Activated CD4-positive, alpha-beta T cell treated with anti-CD3 and anti-CD28 coated beads, Interleukin-2, amount 50 U/mL, for 1 hour (primary cell): ENCODE data around the gene CD48.

Experiments used
- DNase-seq: peaks from one replicate; pipeline ENCODE4 v3.0.0-alpha.2; 2020

The CD48 gene

GRCh38 chr1:160646711-160647328 lies 64.8 kb downstream of the CD48 start, which contains the start of gene SLAMF1:
SLAMF1 (minus strand) TSS chr1:160647044; CDS start chr1:160646945, 99 bp downstream.
- no peak for DNase-seq

- no peak for DNase-seq
These were observed 65.4 kb downstream of the CD48 start for GRCh38 chr1:160646180-160646579.

DNA sequence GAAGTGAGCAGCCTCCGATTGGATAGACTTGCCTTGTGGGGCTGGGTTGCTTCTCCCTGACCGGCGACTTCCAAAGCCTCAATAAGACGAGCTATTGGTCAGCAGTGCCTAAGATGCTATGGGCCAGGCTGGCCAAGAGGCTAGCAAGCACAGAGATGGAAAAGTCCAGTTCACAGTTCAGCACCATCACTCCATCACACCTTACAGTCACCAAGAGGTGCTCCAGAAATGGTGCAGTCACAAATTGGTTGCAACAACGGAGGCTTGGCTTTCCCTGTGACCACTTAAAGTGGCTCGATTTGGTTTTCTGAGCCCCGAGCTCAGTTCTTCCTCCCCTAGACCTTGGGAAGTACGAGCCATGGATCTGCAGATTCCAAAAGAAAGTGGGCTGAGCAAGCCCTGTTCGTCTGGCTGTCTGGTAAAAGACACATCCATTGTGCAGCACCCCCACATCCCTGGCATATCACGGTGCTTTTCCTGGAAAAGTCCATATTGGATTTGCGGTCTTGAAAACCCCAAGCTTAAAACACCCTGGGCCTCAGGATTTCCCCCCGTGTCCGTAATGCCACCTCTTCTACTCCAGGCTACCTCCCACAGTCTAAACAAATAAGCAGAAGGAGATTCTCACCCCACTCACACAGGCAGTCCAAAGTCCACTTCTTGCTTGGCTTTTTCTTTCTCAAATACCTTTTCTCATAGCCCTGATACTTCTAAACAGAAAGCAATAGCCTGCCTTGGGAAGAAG lies 66.1 kb downstream of the CD48 start:
- no peak for DNase-seq

GRCh38 chr1:160644399-160644798 lies 67.2 kb downstream of the CD48 start:
- DNase-seq: no peak

DNA sequence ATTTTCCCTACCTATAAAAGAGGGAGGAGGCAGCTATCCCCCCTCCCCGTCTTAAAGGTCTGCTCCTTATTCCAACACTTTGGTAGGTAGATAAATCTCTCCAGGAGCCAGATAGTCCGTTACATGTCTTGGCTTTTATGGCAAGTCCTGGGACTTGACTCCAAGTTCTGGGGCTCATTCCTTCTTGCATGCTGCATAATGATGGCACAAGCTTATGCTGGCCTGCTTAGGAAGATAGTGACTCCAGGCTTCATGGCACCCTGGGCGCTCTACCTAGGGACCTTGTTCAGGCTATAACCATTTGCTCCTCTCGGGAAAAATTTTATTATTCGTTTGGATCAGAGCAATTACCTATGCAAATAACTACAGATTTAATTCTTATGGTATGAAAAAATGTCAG lies 68.5 kb downstream of the CD48 start:
- DNase-seq: no peak

- no peak for DNase-seq
These were observed 69.4 kb downstream of the CD48 start for GRCh38 chr1:160642281-160642644.

DNA sequence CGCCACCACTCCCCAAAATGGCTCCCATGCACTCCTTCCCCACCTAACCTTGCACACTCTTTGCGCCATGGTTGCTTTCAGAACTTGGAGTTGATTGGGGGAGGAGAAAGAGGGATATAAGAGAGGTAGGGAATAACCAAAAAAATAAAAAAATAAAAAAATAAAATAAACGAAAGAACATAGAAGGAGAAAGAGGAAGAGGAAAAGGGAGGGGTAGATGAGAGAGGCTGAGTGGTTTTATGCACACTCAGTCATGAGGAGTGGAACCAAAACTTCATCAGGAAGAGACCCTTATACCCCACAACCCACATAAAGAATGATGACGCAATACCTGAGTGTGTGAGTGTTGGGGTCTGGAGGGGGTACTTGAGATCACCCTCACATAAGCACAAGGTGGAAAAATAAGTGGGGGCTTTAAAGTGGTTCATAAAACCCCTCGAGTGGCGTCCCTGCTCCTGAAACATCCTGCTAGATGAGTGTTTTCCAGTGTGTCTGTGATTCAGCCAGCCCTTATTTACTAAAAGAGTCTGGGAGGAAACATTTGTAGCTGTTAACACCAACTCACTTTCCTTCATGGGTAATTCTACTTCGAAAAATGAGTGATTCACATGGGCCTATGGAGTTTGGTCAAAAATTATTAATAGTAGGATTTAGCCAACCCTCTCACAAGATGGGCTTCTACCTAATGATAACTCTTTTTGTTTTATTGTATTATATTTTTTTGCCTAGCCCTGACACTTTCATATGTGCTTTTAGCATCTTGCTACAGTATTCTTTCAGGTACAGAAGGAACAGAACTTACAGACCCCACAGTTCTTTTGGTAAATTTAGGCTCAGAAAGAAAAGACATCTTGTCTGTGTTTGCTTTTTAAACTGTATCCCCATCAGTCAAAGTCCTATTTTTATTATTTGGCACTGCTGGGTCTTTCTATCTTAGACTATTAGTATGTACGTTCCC lies 70.0 kb downstream of the CD48 start:
- peak; percentile 35 for DNase-seq

- no peak for DNase-seq
These were observed 71.1 kb downstream of the CD48 start for GRCh38 chr1:160640359-160641123.

DNA sequence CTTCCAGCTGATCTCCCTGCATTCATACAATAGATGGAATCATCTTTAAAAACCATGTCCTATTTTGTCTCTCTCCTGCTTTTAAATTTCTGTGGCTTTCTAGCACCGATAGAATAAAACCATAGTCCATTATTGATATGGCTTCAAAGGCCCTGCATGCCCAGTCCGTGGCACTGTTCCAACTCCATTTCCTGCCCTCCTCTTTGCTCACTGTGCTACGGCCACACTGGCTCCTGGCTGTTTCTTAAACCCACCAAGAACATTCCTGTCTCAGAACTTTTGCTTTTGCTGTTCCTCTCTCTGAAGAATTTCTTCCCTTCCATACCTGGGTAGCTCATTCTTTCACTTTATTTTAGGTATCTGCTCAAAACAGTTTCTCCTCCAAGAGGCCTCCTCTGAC lies 72.0 kb downstream of the CD48 start:
- no peak for DNase-seq

DNA sequence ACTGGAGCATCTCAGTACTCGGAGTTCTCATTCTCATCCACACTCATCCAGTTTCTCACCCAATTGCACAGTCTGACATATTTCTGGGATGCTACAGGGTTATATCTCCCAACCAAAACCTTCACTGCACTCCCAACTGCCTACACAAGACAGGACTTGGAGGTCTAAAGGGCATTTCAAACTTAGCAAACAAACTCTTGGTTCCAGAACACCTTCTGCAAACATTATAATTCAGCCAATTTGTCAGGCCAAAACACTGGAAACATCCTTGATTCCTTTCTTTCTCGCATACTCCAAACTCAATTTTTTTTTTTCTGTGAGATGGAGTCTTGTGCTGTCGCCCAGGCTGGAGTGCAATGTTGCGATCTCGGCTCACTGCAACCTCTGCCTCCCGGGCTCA lies 72.7 kb downstream of the CD48 start:
- no peak for DNase-seq

DNA sequence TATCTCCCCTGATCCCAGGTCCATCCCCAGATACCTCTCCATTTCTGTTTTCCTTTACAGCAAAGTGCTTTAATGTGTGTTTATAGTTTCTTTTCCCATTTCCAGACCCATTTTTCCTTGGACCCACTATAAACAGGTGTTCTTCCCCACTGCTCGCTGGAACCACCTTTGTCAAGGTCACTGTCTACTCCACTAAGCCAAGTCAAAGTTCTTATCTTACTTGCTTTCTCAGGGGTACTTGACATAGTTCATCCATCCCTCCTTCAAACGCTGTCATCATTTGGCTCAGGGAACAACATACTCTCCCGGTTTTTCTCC lies 73.1 kb downstream of the CD48 start:
- DNase-seq: no peak

DNA sequence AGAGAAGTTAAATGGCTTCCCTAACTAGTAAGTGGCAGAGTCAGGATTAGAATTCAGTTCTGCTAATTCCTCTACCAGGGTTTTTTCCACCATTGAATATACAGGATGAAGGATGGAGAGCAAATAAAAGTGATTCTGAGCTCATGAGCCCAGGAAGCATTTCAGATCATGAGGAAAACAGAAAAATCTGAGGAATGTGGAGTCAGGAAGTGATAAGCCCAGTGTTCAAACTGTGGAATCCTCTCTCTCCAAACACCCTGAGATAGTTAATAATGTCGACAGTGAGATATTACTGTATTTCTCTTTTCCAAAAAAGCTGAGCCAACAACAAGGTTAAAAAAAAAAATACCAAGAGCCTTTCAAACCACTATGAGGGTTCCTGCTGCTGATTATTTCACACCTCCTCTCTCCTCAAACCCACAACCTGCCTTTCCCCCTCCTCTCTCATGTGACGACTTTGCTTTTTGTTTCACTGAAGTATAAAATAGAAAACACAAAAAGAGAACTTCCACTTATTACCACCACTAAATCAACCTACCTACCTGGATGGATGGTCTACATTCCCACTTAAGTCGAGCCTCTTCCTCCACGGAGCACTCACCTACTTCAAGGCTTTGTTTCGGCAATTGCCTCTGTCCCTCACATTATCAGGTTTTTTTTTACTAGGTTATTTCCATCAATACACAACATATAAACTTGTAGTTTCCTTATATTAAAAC lies 73.6 kb downstream of the CD48 start:
- DNase-seq: no peak

- no peak for DNase-seq
These were observed 74.6 kb downstream of the CD48 start for GRCh38 chr1:160637065-160637464.

DNA sequence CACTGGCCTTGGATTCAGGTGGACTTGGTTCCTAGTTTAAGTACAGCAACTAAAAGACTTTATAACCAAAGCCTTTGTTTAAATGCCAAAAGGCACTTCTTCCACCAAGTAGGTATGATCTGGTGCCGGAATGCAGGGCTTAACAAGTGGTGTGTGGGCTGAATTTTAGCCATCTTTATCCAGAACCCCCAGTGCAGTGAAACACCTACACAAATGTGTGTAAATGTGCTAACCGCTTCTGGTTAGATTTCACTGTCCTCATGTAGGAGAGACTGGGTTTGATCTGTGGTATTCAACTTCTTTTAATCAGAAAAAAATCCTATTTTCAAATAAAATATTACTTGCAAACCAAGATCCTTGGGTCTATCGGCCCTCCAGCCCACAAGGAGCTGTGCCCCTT lies 75.1 kb downstream of the CD48 start:
- DNase-seq: no peak

DNA sequence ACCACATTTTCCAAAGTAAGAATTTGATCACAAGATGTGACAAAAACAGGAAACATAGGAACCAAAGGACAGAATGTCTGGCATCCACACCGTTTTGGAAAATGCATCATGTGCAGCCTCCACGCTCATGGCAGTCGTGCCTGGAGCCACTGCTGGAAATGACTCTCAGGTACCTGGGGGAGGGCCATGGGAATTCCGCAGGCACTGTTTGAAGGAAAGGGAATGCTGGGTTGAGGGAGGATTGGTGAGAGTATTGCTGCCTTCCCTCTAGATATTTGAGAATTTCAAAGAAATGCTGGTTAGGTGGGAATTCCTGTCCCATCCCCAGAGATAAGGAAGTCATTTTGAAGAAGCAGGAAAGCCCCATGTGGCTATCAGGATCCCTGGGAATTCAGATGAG lies 75.5 kb downstream of the CD48 start:
- no peak for DNase-seq

DNA sequence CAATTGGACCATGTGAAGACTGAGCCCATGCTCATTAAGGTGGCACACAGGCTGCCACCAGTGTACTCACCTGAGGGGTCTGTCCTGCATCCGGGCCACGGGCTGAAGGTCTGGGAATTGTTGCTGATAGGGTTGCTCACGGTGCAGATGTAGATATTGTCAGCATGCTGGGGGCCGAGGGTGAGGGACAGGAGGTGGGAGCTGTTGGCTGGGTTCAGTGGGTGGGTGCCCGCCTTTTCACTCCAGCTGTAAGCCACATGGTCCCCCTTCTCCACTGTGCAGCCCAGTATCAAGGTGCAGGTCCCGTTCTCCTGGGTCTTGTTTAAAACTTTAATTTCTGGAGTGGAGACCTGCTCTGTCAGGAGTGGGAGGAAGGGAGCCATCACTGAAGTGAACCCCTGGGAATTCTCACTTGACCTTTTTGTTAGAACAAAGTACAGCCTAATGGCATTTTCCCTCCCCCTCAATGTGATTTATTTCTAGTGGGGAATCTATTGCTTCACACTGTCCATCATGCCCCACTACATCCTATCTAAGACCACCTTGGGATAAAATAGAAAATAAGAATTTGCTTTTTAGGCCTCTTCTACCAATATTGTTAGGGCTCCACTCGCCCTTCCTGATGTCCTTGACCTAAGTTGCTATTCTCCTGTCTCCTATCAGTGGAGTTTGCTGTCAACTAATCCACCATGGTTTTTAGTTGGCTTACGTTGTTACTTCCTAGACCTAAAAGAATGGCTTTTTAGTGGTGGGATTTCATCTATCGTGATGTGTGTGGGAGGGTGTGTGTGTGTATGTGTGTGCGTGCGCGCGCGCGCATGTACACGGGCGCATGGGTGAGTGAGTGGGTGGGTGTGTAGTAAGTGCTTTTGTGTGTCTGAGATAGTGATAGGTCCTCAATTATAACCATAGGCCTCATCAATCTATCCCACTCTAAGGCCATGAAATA lies 76.8 kb downstream of the CD48 start:
- no peak for DNase-seq

GRCh38 chr1:160633330-160633903 lies 78.2 kb downstream of the CD48 start:
- no peak for DNase-seq

DNA sequence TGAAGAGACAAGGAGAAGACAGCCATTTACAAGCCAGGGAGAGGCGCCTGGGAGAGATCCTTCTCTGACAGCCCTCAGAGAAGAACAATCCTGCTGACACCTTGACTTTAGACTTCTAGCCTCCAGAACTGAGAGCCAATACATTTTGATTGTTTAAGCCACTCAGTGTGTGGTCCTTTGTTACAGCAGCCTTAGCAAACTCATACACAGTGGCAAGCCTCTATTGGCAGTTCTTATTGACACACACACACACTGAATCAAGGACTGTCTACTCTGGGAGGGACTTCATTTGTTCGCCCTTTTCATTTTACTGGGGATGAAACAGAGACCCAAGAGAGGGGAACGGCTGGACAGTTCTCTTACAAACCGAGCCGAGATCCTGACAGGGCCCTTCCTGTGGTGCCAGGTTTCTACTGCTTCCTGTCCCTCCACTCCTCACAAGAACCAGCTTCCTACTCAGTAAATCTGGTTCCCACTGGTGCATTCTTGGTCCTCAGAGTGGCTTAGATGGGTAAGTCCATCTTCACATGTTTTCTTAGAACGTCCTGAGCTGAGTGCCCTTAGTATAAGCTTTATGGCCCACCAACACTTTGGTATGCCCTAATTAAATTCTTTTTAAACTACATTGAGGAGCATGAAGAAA lies 79.5 kb downstream of the CD48 start:
- no peak for DNase-seq

GRCh38 chr1:160630523-160631451 lies 80.8 kb downstream of the CD48 start:
- no peak for DNase-seq
